GM11168 (cell line): ENCODE measurements around the gene HOXA13.

Source experiments
- in situ Hi-C: fragments of 300-500 bp; cut with MboI; formaldehyde crosslinking; loops from one replicate; pipeline ENCODE4 v1.12.0; 2022; ENCODE audit warnings: low sequenced_read_pairs; ENCODE audit not compliant: unreplicated experiment

Gene HOXA13

DNA sequence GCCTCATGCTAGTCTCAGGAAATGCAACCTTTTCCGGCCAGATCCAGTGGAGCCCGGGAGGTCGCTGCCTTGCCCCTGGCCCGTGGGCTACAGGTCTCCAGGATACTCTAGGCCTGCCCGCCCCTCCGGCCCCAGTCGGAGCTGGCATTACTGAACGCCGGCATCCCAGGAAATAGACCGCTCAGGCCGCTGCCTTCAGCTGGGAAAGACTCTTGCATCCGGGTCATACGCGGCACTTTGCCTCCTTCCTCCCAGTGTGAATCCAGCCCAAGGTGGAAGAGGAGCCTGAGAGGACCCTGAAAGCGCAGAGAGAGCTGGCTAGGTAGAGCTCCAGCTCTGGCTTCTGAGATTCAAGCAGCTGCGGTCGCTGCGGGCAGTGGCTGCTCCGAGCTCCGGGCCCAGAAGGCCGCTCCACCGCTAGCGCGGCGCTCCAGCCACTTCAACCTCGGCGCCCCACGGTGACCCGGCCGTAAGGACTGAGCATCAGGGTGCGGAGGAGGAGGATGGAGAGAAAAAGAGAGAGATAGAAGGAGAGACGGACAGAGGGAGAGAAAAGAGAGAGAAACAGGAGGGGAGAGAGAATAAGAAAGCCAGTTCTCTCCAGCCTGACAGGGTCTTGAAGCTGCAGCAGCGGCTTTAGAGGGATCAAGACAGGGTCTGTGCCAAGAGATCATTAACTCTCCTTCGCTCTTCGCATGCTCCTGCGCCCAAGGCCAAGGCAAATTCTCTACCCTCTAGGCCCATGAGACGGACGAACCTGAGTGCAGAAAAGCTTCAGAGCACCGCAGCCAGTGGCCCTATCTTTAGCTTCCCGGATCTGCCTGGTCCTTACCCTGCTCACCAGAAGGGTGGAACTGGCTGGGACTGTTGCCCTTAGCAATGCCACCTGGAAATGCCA lies 24.0 kb downstream of the HOXA13 start:
- in situ Hi-C loops: loop anchor here (25.0 kb wide), 1 partner anchor 1314 kb away; no protein-coding TSS in a partner anchor

DNA sequence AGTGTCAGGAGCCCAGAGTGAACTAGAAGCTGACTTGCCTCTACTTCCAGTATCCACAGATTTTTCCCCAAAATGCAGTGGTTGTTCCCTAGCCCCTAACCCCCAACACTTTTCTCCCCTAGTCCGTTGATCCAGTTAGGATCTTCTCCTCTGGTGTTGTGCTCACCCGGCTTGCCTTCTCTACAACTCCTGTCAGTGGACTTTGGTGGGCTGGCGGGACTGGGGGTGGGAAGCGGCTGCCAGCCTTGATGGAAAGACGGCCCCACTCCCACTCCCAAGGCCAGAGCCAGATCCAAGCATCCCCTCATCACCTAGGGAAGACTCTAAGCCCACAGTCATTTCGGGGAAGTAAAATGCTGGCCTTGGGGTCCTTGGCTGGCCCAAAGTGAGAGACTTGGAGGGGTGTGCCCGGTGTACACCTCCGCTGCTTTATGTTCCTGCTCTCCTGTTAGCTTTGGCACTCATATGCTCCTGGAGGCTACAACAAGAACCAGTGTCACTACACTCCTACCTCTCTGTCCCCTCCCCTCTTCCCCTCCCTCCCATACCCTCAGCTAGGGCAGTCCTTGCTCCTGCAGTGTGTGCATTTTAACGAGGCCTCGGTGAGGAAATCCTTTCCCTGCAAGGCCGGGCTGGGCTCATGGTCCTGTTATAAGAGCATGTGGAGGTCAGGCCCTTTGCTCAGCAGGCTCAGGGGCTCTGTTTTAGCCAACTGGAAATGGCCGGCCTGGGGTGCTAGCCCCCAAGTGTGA lies 24.8 kb downstream of the HOXA13 start:
- in situ Hi-C loops: loop anchor here (25.0 kb wide), 1 partner anchor 1313 kb away; no protein-coding TSS in a partner anchor

DNA sequence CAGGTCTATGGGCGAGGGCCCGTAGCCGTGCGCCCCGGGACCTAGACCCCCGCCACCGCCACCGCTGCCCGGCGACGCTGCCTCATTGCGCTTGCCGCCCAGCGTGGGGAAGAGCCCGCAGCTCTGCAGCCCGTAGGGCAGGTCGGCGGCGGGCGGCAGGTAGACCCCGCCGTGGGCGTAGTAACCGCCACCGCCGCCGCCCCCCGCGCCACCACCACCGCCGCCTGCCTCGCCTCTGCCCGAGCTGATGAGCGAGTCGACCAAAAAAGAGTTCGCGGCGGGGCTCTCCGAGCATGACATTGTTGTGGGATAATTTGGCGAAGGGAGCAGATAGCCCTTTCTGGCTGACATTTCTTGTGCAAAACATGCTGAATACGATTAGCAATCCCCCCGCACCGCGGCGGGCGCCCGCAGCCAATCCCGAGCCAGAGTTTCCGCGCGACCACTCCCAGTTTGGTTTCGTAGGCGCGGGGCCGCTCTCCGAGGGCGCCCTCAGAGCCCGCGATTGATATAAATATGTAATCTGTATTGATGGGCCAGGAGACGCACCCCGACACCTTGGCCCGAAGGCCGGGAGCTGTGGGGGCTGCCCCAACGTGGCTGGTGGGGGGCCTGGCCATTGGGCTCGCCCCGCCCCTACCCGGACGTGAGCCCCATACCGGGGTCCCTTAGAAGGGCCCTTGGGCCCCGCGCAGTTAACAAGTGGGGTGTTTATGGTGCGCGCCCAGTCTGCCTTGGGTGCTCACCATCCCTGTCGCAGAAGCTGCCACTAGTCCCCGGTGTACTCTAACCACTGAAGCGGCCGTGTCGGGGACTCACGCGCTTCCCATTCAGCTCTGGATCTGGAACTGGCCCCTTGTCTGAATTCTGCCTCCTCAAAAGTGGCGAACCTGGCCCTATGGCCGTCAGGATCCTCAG lies 25.7 kb downstream of the HOXA13 start, which contains the start of gene HOXA10:
Gene HOXA10, minus strand, starts transcription at position 365 of the 918 bp plus-strand sequence. Its CDS starts 14 bp downstream, at position 351.
- in situ Hi-C loops: no loop called here

DNA sequence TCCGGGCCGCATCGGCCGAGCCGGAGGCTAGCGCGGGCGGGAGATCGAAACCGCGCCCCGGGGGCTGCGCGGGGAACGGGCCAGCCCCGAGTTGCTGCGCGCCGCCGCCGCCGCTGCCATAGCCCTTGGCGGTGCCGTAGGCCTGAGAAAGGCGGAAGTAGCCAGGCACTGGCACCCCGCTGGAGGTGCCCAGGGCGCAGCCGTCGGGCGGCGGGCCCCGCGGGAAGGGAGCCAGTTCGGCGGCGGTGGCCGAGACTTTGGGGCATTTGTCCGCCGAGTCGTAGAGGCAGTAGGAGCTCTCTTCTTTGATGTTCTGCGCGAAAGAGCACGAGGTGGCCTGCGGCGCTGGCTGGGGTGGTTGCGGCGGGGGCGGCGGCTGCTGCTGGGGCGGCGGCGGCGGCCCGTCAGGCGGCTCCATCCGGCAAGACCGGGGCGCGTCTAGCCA lies 26.4 kb downstream of the HOXA13 start:
- in situ Hi-C loops: no loop called here

DNA sequence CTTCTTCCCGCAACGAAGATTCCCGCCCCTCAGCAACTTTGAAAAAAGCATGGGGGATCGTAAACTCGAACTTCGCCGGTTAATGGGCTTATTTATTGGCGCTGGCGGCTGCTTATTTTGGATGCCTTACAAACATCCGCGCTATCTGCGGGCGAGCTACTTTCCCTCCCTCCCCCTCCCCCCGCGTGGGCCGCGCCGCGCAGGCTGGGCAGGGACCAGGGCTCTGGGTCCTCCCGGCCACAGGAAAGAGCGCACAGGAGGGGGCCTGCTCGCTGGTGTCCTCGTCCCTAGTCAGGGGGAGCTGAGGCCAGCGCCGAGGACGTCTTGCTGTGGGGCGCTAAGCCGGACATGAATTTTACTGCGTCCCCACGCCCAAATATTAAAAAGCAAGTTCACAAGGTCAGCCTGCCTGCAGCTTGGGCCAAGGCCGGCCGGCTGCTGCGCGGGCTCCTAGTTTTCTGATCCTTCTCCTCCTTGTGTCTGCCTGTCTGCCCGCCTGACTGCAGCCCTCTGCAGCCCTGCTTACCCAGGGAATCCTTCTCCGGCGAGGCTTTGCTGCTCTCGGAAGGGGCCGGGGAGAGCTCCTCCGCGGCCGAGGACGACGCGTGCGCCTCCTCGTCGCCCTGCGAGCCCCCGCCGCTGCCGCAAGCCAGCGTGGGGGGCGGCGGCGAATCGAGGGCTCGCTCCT lies 26.9 kb downstream of the HOXA13 start:
- in situ Hi-C loops: no loop called here

DNA sequence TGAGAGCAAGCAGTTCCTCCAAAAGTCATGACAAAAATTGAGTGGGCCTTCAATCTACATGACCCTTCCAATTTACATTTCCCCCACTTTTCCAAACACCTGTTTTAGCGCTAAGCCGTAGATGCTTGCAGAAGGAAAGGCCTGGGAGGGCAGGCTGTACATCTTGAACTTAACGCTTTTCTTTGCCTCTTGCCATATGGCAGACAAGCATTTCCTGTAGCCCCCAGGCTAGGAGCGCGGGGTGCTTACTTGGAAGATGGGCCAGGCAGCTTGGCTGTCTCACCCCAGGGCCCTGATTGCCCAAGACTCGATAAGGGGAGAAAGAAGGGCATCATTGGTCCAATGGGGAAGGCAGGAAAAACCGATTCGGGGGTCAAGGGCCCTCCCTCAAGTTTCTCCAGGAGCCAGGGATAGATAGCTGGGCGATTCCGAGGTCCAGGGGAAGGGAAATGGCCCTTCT lies 27.5 kb downstream of the HOXA13 start:
- in situ Hi-C loops: no loop called here

DNA sequence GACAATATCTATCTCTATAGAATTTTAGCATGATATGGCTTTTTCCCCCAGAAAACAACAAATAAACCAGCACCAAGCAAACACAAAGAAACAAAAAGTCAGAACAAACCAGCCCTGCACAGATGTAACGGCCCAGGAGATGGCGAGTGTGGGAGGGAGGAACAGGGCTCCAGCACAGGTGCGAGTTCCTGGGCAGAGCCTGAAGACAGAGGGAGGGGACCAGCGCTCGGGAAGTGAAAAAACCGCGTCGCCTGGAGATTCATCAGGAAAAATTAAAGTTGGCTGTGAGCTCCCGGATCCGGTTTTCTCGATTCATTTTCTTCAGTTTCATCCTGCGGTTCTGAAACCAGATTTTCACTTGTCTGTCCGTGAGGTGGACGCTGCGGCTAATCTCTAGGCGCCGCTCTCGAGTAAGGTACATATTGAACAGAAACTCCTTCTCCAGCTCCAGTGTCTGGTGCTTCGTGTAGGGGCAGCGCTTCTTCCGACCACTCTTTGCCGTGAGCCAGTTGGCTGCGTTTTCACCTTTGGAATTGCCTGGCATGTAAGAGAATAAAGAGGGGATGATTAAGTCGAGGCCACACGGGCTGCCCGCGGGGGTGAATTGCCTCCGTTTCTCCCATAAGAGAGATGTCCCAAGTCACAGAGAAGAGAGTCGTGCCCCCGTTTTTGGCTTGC lies 28.1 kb downstream of the HOXA13 start:
- in situ Hi-C loops: no loop called here

DNA sequence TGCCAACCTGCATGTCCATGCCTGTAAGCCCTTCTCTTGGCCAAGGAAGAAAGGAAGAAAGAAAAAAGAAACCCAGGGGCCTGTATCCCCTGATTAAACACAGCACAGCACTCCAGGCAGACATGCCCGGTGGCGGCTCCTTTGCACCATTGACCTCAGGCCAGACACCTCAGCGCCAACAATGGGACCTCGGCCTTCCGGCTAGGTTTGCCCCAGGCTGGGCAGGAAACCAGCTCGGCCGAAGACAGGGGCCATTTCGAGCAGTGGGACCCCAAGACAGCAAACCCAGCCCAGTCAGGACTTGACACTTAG lies 28.6 kb downstream of the HOXA13 start:
- in situ Hi-C loops: no loop called here

DNA sequence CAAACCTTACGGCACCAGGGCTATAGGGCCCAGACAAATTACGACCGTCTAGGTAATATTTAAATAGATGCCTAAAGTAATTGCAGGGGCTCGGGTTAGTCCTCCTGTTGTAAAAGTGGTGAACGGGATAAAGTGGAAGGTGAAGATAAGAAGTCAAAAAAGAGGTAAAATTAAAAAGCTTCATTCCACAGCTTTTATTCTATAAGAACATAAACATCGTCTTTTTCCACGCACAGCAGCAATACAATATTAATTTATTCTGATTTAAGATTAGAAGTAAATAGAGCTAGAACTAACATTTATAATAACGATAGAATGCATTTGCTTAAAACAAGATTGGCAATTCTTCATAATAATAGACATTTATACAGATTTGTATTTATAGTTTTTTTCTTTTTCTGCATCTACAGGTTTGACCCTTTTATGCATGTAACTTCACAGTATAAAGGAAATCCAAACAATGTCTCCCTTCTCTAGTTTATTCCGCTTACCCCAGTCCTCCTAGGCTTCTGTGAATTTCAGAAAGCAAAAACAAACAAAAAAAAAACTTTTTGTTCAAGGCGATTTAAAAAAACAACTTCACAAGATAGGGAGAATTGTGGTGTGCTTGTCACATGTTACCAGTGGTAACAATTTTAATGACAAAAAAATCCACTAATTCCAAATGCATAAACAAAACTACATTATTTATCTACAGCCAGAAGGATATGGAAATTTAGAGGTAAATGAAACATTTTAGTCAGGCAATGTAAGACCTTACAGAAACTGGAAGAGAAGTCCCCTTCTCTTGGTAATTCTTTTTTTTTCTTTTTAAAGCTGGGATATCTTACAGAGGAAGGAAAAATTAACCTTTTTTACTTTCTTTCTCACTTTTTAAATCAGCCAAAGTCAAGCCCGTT lies 29.2 kb downstream of the HOXA13 start:
- in situ Hi-C loops: no loop called here

DNA sequence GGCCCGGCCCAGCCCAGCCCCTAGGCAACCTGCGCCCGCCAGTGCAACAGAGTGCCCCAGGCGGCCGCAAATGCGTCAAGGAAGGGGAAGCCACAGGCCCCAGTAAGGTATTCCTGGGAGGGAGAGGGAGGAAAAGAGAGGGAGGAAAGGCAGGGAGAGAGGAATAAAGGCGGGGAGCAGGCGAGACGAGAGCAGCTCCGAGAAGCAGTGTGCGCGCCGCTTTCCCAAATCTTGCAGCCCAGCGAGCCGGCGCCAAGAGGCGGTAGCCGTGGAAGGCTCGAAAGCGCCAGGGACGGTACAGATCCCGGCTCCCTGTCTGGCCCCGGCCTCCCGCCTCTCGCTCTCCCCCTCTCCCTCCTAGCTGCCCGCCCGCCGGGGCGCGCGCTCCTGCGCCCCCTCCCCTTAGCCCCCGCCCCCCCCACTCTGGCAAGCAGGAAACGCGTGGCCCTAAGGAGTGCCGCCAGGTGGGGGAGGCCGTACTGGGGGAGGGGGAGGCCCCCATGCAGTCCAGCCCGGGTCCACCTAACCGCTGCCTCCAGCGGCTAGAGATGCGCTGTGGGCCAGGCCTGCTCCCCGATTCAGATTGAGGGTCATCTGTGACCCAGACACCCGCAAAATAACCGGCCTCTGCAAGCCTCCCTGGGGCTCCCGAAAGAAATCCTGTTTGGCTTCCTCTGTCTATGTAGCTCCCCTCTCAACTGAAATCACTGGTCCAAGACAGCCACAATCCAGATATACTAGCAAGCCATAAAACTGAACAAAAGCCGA lies 30.0 kb downstream of the HOXA13 start:
- in situ Hi-C loops: no loop called here

DNA sequence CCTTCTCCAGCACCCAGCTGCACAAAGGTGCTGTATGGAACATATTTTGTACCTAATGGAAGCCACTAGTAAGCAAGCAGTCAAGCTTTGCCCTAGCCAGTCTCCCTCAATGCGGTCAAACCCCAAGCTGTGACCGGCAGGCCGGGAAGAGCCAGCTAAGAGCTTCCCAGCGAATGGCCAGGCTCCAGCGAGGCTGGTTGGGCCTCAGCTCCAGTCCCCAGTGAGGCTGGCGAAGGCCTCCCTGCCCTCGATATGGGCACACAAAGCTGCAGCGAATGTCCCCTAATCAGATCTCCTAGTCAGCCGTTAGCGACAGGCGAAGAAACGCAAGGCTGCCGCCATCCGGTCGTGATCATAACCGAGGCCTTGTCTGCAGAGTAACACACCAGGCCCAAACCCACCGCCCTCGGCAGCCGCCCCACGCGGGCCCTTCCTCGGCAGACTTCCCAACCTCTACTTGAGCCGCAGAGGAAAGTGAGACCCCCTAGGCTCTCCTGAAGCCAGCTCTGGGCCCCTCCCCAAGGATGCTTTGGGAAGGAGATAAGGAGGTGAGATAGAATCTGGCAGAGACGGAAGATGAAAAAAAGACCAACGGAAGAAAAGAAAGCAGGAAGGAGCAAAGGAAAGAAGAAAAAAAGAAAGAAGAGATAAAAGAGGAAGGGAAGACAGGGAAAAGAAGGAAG lies 31.5 kb downstream of the HOXA13 start:
- in situ Hi-C loops: no loop called here

DNA sequence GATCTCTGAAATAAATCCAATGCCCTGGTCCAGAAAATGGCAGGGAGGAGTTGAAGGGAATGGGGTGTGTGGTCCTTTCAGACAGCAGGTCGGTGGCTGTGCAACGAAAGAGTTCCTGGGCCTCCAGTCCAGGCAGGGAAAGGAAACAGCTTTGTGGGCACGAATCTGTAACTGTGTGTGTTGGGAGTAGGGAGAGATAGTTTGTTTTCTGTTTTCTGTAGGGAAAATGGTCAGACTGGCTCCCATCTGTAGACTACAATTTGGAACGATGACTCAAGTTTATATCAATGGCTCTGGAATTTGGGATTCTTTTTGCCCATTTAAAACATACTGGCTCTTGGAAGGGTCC lies 32.0 kb downstream of the HOXA13 start:
- in situ Hi-C loops: no loop called here

DNA sequence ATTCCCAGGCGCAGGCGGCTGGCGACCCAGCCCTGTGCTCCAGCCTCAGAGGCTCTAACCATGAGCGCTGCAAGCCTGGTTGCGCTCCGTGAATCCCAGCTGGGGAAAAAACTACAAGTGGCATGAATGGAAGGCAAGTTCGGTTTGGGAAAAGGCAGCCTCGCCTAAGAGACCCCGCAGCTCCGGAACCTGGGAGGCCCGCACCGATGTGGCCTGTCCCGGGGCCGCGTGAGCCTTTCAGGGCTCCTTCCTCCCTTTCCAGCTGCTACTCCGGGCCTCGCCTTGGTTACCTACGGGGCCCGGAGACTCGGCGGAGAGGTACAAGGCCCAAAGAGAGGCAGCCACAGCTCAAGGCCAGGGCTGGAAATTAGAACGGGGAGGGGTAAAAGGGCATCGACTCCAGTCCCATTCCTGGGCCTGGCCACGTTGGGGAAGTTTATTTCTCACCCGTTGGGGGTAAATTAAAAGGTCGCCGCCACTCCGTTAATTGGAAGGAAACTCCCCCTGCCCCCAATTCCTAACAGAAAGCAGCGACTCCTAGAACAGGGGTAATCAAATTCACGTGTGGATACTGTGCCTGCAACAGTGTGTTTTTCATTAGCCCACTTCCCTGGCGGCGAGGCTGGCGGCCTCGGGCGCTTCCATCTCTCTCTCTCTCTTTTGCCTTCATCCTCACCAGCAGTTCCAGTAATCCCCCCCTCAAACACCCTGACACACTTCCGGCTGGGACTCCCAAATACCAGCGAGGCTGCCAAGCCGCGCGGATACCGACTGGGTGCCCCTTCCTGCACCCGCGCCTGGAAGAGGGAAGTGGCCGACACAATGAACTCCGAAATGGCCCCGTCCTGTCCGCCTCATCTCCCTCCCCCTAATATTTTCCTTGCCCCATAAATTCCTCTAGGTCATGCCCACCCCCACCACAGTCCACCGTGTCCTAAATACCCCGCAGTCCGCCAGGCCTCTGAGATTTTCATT lies 33.1 kb downstream of the HOXA13 start:
- in situ Hi-C loops: no loop called here

DNA sequence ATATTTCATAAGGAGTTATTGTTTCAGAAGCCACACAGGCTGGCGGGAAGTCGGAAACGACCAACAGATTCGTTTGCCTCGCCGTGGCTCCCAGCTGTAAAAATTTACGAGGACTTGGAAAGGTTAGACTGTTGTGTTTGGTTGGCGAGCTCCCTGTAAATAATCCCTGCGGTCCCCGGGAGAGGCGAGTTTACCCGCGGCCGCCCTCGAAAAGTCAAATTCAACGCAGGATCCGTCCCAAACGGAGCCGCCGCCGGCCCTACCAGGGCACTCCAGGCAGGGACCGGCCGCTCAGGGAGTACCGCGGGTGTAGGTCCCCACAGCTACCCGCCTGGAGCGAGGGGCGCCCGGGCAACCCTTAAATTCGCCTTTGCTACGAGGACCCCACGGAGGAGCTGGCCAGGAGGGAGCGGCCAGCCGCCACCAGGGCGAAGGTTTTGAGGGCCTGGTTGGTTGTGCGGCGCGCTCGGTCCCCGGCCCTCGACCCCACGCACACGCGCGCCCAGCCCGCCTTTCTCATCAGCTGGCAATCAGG lies 33.8 kb downstream of the HOXA13 start:
- in situ Hi-C loops: no loop called here
